Measurements from ENCODE around the gene IBA57.

The IBA57 gene

GRCh38 chr1:228157729-228158126, 7.9 kb upstream of the IBA57 start:
- no peak for DNase-seq (ENCODE audit: low spot score)
- TF ChIP-seq CTCF (IDR thresholded peaks at IDR 0.05), result no peak
- H3K27ac ChIP-seq, result no peak overlapping the region
- no peak overlapping the region for H3K4me3 ChIP-seq

- TF ChIP-seq CTCF (IDR thresholded peaks at IDR 0.05), result no peak
- Histone ChIP-seq H3K27ac (no peak overlapping the region), H3K4me3 (peak overlapping the region; percentile 47)
- DNase-seq (ENCODE audit: low spot score), result no peak
Measured at GRCh38 chr1:228158151-228159007, 7.2 kb upstream of the IBA57 start.

GRCh38 chr1:228159008-228159665, 6.5 kb upstream of the IBA57 start:
- Histone ChIP-seq H3K27ac (no peak overlapping the region), H3K4me3 (peak overlapping the region; percentile 47)
- TF ChIP-seq CTCF (IDR thresholded peaks at IDR 0.05), result no peak
- DNase-seq (ENCODE audit: low spot score), result no peak

- no peak overlapping the region for H3K4me3 ChIP-seq
- no peak overlapping the region for H3K27ac ChIP-seq
- TF ChIP-seq CTCF (IDR thresholded peaks at IDR 0.05), result no peak
- no peak for DNase-seq (ENCODE audit: low spot score)
Measured at GRCh38 chr1:228160201-228160761, 5.3 kb upstream of the IBA57 start.

GRCh38 chr1:228161362-228161761, 4.2 kb upstream of the IBA57 start:
- DNase-seq (ENCODE audit: low spot score), result no peak
- Histone ChIP-seq H3K27ac (peak overlapping the region in 1 of 2 donors; percentile 97), H3K4me3 (no peak overlapping the region)
- TF ChIP-seq CTCF (IDR thresholded peaks at IDR 0.05), result no peak

GRCh38 chr1:228161866-228162265, 3.7 kb upstream of the IBA57 start:
- TF ChIP-seq CTCF (IDR thresholded peaks at IDR 0.05), result no peak
- DNase-seq (ENCODE audit: low spot score), result no peak
- no peak overlapping the region for H3K4me3 ChIP-seq
- H3K27ac ChIP-seq, result peak overlapping the region in 1 of 2 donors; percentile 97

All from coronary artery (tissue), 2 donors.